Ishikawa (cell line): ENCODE results near the gene FAM200C.
A peak's percentile ranks its signal among the peaks of the same experiment; 100 is the strongest.

Source experiments
- CEBPB ChIP-seq: IDR thresholded peaks from 2 replicates; pipeline ENCODE4 v1.6.1; 2012
- CREB1 ChIP-seq: IDR thresholded peaks from 2 replicates; pipeline ENCODE4 v1.6.1; 2012; ENCODE audit warnings: low read depth
- EGR1 ChIP-seq: IDR thresholded peaks from 2 replicates; pipeline ENCODE4 v1.6.1; 2012
- EP300 ChIP-seq: IDR thresholded peaks from 2 replicates; pipeline ENCODE4 v1.6.1; 2012; ENCODE audit warnings: borderline replicate concordance
- FOXM1 ChIP-seq: IDR thresholded peaks from 2 replicates; pipeline ENCODE4 v1.6.1; 2012; ENCODE audit warnings: low read depth, borderline replicate concordance
- NFIC ChIP-seq: IDR thresholded peaks from 2 replicates; pipeline ENCODE4 v1.6.1; 2012
- RAD21 ChIP-seq: IDR thresholded peaks from 2 replicates; pipeline ENCODE4 v1.6.1; 2012; ENCODE audit warnings: low read depth
- REST ChIP-seq: IDR thresholded peaks from 2 replicates; pipeline ENCODE4 v1.6.1; 2012; ENCODE audit warnings: low read depth, mild to moderate bottlenecking
- TAF1 ChIP-seq: IDR thresholded peaks from 2 replicates; pipeline ENCODE4 v1.6.1; 2012; ENCODE audit warnings: low read depth, mild to moderate bottlenecking
- TCF12 ChIP-seq: IDR thresholded peaks from 2 replicates; pipeline ENCODE4 v1.6.1; 2012; ENCODE audit warnings: low read depth
- TEAD4 ChIP-seq: IDR thresholded peaks from 2 replicates; pipeline ENCODE4 v1.6.1; 2012
- USF1 ChIP-seq: IDR thresholded peaks from 2 replicates; pipeline ENCODE4 v1.6.1; 2012
- YY1 ChIP-seq: IDR thresholded peaks from 2 replicates; pipeline ENCODE4 v1.6.1; 2012; ENCODE audit warnings: low read depth
- TF ChIP-seq, protein P1 (sequence below): IDR thresholded peaks from 2 replicates; pipeline ENCODE4 v1.6.1; 2012

DNA sequence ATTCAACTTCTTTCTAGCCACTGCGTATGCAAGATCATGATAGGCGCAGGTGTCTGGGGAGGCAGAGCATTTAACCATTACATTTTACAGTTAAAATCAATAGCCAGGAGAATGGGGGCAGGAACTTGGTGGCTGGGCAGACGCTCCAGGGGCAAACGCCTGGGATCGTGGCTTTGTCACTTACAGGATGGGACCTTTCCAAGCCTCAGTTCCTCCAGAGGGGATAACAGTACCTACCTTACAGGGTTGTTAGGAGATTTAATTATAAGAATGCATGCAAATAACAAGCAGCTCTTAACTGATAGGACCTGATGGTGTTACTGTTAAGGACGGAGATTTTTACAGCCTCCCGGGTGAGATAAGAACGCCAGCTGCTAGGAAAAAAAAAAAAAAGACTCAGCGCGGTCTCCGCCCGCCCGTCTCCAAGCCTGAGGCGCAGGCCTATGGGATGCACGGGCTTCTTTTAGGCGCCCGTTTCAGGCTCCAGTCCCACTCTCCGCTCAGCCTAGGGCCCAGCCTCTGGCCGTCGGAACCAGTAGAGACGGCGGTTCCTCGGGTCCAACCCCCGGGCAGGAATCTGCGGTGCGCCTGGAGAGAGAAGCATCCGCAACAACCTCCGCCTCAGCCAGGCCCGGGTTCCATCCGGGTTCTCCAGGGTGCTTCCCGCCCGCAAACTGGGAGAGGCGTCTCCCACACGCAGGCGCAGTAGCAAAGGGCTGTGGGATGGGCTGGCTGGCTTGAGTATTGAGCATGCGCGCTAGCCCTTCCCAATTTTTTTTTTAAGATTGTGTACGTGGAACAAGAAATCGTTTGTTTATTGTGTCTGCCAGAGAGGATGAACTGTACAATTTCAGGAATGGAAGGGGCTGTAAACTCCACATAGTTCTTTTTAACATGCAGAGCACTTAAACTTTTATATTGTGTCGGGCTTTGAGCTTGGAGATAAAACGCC, at the start of gene FAM200C:
- TF ChIP-seq EP300: no peak
- TF ChIP-seq, protein P1, sequence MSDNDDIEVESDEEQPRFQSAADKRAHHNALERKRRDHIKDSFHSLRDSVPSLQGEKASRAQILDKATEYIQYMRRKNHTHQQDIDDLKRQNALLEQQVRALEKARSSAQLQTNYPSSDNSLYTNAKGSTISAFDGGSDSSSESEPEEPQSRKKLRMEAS: peak; percentile 52; the same call in 1 of the 2 replicates
- no peak; the same call in 1 of the 2 replicates for TF ChIP-seq TCF12
- no peak for TF ChIP-seq NFIC
- TF ChIP-seq RAD21: no peak
- peak; percentile 82 for TF ChIP-seq TAF1
- TF ChIP-seq EGR1: no peak
- TF ChIP-seq YY1: no peak
- TF ChIP-seq FOXM1: peak; percentile 22; the same call in 1 of the 2 replicates
- no peak for TF ChIP-seq TEAD4
- no peak for TF ChIP-seq REST
- no peak for TF ChIP-seq CREB1
- no peak for TF ChIP-seq CEBPB
- no peak; the same call in 1 of the 2 replicates for TF ChIP-seq USF1
